Activated T-cell treated with anti-CD3 and anti-CD28 coated beads for 4 hours (primary cell): ENCODE data around the gene NEK5.
"Not testable (repeated sequence)": the region's sequence is repeated elsewhere in the genome, so short reads cannot be mapped to it uniquely, and the experiment has no call there.

ENCODE experiments used
- DNase-seq: peaks from one replicate; pipeline ENCODE4 v3.0.0-alpha.2; 2020

NEK5 gene

DNA sequence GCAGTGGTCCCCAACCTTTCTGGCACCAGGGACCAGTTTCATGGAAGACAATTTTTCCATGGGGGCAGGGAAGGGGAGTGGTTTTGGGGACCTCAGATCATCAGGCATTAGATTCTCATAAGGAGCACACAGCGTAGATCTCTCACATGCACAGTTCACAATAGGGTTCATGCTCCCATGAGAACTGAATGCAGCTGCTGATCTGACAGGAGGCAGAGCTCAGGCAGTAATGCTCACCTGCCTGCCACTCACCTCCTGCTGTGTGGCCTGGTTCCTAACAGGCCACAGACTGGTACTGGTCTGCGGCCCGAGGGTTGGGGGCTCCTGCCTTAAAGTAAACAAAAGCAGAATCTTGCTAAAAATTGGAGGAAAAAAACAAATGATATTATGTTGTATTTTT lies 67.8 kb downstream of the NEK5 start:
- not testable (repeated sequence) for DNase-seq

DNA sequence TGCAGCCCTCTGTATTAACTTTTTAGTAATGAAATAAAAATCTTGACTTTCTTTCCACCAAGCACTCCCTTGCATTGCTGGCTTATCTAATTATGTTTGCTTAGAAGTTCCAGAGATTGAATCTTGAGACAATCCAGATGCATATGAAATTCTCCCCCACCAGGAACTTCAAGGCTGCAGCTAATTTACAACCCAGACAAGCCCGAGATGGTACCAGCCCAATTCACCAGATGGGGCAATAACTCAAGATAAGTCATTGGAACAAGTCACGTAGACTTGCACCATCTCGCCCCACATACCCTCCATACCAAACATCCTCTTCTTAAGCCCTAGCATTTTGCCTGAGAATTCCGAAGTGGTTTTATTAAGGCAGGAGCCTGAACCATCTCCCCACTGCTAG lies 75.4 kb downstream of the NEK5 start:
- no peak for DNase-seq

DNA sequence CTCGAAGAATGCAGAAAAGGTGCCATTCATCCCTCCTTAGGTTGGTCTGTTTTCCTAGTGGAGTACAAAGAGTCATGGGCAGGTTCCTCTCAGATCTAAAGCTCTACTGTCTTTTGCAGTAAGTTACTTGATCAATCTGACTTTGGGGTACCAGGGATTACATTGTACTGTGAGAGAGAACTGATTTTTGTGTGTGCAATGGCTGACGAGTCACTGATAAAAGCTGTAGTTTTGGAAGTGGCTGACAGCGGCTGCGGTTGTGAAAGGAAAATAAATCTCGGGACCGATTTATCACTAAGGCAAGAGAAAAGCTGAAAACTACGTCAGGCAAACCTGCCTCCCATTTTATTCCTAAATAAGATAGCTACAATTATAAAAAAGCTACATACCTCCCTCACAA lies 77.5 kb downstream of the NEK5 start:
- no peak for DNase-seq

DNA sequence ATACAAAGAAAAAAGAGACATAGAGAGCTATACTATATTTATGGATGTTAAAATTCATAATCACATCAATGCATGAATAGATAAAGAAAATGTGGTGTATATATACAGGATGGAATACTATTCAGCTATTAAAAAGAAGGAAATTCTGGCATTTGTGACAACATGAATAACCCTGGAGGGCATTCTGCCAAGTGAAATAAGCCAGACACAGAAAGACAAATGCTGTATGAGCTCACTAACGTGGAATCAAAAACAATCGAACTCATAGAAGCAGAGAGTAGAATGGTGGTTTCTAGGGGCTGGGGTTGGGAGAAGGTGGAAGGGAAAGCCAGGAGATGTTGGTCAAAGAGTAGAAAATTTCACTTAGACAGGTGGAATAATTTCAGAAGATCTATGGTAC lies 80.4 kb downstream of the NEK5 start:
- DNase-seq: no peak

DNA sequence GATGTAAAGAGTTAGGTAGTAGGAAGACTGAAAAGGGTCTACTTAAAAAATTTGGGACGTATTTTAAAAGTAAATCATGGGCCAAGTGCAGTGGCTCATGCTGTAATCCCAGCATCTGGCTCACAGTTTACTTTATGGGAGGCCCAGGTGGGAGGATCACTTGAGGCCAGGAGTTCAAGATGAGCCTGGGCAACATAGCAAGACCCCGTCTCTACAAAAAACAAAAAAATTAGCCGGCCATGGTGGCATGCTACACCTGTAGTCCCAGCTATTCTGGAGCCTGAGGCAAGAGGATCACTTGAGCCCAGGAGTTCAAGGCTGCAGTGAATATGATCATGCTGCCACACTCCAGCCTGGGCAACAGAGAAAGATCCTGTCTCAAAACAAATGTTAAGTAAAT lies 81.4 kb downstream of the NEK5 start:
- DNase-seq: no peak

DNA sequence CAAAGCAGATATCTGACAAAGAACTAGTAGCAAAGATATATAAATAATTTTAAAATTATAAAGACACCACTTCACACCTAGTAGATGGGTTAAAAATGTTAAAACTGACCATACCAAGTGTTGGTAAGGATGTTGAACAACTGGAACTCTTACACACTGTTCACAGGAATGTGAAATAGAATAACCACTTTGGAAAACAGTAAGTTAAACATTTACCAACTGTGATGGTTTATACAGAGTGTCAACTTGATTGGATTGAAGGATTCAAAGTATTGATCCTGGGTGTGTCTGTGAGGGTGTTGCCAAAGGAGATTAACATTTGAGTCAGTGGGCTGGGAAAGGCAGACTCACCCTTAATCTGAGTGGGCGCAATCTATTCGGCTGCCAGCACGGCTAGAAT lies 85.2 kb downstream of the NEK5 start:
- no peak for DNase-seq

DNA sequence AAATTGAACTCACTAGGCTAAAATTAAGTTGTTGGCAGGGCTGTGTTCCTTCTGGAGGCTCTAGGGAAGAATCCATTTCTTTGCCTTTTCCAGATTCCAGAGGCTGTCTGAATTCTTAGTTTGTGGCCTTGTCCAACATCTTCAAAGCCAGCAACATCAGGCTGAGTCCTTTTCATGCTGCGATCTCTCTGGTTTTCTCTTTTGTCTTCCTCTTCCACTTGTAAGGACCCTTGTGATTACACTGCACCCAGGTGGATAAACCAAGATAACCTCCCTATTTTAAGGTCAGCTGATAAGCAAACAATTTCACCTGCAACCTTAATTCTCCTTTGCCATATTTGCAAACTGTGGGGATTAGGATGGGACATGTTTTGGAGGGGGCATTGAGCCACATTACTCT lies 92.8 kb downstream of the NEK5 start:
- DNase-seq: no peak

DNA sequence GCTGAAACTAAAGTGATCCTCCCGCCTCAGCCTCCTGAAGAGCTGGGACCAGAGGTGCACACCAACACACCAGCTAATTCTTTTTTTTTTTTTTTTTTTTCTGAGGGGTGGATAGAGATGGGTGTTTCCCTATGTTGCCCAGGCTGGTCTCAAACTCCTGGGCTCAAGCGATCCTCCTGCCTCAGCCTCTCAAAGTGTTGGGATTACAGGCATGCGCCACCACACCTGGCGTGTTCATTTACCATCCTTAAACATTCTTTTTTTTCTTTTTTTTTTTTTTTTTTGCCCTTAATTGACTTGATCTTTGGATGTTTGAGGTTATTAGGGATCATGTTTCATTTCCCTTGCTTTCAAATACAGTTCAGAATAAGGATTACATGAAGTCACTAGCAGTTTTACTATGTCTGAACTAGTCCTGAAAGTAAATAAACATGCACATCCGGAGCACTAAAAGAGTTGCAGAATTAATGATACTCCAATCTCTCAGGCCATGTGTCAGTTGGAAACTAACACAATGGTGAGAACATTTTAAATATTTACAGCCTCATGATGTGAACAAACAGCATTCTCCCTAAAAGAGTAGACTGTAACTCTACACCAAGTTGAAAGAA lies 94.2 kb downstream of the NEK5 start:
- DNase-seq: no peak

DNA sequence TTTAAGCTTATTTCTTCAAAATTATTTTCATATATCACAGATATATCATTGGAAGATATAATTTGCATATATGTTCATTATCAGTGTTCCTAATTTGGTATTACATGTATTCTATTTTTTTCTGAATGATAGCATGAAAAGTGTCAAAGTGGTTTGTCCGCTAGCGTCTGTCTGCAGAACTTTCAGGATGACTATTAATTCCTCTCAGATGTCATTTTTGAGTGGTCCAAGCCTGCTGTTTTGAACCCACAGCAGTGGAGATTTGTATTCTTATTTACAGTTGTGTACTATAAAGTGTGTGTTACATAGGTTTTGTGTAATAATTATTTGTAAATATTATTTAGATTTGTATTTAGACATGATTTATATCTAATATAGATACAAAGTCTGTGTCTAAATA lies 95.8 kb downstream of the NEK5 start:
- no peak for DNase-seq

DNA sequence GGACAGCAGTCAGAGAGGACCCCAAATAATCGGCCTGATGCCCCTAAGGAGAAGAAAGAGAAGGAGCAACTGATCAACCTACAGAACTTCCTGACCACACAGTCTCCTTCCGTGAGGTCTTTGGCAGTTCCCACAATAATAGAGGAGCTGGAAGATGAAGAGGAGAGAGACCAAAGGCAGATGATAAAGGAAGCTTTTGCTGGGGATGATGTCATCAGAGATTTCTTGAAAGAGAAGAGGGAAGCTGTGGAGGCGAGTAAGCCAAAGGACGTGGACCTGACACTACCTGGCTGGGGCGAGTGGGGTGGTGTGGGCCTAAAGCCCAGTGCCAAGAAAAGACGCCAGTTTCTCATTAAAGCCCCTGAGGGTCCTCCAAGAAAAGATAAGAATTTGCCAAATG lies 98.5 kb downstream of the NEK5 start:
- not testable (repeated sequence) for DNase-seq

DNA sequence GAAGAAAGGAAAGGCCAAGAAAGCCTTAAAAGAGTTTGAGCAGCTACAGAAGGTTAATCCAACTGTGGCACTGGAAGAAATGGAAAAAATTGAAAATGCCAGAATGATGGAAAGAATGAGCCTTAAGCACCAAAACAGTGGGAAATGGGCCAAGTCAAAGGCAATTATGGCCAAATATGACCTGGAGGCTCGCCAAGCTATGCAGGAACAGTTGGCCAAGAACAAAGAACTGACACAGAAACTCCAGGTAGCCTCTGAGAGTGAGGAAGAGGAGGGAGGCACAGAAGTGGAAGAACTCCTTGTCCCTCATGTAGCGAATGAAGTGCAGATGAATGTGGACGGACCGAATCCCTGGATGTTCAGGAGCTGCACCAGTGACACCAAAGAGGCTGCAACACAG lies 99.3 kb downstream of the NEK5 start:
- no peak for DNase-seq

DNA sequence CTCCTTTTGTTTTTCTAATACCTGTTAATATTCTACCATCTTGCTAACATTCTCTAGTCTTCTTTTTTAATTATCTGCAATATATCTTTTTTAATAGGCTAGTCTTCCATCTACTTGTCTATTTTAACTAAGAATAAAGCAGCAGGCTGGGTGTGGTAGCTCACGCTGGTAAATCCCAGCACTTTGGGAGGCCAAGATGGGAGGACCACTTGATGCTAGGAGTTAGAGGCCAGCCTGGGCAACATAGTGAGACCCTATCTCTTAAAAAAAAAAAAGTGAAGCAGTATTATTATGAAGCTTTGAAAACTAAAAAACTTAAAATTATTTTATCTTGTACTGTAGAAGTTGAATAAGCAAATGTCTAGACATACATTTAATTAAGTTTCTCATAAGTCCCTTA lies 101.0 kb downstream of the NEK5 start:
- DNase-seq: no peak

DNA sequence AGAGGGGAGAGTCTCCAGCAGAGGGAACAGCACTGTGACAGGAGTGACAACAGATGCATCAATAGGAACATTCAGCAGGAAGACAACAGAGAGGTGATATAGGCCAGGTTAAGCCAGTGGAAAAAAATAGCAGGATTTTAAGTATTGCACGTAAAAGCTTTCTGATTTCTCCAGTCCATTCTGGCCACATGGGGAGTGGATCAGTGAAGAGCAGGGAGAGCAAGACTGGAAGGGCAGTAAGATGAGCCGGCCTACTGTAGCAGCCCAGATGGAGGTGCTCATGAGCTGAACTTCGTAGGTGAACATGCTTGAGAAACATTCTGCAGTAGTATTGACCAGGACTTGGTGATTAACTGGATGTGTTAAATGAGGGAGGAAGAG lies 102.6 kb downstream of the NEK5 start:
- DNase-seq: no peak

DNA sequence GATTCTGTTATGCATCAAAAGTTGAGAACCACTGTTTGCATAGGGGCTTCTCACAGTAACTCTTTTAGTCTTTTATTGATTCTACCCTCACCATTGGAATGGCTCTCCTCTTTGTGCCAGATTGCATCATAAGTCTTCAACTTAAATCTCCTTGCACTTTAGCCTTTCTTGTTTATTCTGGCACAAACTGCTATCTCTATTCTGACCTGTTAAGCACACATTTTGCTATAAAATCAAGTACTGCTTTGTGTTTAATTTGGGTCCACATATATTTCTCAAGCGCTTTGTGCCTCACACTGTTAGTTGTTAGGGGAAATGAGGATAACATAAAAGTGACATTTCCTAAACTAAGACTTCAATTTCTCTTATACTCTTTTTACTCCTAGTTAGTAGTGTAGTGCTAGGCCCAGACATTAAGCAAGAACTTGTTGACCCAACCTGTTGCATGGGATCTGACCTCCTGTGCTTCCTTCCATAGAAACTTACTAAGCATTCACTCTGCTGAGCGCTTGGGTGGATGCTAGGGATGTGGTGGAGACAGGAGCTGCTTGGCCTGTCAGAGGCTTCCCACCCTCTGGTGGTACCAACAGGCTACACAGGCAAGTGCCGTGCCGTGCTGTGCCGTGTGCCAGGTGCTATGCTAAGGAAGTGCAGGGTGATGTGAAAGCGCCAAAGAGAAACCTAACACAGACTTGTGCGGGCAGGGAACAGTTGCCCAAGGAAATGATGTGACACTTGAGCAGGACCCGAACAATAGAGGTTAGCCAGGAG lies 103.2 kb downstream of the NEK5 start:
- DNase-seq: no peak

DNA sequence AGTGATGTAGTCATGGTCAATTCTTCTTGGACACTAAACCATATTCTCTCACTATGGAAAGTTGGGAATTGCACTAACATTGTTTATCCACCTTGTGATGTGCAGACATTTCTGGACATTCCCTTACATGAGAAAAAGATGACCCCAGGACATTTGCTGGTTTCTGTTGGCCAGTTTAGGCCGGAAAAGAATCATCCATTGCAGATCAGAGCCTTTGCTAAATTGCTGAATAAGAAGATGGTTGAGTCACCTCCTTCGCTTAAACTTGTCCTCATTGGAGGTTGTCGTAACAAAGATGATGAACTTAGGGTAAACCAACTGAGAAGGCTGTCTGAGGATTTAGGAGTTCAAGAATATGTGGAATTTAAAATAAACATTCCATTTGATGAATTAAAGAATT lies 104.4 kb downstream of the NEK5 start, which contains the start of gene UTP14C:
TSS of gene UTP14C (plus strand) at position 211 of the 400 bp plus-strand sequence. CDS start 4,114 bp downstream, outside the sequence.
- DNase-seq: no peak

DNA sequence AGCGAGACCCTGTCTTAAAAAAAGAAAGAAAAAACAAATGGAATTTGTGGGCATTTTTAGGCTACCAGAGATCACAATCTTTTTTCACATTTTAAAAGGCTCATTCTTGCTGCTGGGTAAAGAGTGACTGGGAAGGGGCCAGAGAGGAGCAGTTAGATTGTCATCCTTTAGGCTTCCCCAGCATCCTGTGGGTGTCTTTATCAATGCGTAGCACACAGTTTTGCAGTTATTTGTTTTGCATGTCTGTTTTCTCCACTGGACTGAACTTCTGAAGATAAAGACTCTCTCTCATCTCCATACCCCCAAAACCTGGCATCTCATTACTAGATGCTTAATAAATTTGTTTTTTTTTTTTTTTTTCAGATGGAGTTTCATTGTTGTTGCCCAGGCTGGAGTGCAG lies 106.5 kb downstream of the NEK5 start:
- no peak for DNase-seq

DNA sequence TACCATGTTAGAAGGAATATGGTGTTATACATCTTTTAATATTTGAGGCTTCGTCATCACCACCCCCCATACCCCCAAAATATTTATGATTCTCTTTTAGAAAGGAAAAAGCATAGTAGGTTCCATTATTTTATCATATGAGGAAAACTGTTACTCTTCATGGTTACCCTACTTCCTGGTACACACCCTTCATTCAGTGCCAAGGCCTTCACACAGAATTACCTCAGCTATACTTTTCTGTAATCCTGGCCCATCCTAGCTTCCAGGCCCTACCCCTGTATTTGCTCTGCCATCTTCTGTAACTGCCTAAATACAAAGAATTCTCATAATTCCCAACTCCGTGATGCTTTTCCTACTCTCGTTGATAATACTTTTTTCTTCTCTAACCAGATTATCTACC lies 108.7 kb downstream of the NEK5 start:
- no peak for DNase-seq

DNA sequence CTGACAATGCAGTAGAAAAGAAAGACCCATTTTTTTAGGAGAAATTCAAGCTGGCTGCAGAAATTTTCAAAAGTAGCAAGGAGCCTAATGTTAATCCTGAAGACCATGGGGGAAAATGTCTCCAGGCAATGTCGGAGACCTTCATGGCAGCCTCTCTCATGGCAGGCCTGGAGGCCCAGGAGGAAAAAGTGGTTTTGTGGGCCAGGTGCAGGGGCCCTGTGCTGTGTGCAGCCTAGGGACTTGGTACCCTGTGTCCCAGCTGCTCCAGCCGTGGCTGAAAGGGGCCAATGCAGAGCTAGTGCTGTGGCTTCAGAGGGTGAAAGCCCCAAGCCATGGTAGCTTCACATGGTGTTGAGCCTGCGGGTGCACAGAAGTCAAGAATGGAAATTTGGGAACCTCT lies 112.6 kb downstream of the NEK5 start:
- DNase-seq: no peak

DNA sequence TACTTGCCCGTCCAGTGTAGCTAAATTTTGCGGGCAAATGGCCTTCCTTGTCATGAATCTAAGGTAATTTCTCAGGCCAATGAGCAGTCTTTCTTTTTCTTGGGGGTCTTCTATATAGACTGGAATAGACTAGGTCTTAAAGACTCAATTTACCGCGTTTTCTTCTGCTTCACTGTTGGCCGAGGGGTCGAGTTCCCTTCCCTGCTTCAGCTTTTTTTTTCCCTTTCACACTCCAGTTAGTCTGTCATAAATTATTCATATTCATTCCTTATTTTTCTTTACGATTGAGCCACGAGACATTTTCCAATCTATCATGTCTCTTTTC lies 116.4 kb downstream of the NEK5 start:
- DNase-seq: no peak

DNA sequence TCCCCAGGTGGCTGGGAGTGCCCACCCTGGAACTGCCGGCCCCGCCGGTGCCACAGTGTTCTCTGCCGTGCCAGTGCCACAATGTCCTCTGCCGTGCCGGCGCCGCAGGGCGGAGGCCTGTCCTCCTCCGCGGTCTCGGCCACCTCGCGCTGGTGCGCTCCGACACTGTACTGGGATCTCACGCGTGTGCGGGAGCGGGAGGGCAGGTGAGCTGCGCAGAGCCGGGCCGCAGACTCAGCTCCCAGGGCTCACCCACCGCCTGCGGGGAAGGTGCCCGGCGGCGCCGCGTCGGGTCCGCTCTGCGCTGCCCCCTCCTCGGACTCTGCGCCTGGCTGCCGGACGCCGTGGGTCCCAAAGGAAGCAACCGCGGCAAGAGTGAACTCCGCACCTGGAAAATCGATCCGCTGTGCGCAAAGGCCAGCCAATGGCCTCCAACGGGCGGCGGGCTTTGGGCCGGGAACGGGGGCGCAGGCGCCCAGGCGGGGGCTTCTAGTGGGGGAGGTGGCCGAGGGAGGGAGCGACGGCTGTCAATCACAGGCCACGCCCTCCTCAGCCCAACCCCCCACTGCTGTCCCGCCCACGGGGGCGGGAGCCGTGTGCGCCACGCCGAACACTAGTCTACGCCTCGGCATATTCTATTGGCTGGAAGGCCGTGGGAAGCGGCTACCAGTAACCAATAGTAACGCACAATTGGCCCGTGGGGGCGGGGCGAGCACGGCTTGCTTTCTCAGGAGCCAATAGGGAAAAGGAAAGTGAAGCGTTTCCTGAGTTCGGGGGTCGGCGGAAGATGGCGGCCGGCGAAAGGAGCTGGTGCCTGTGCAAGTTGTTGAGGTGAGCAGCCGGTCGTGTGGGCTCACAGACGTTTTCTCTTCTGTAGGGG lies 117.0 kb downstream of the NEK5 start, which contains the start of gene ALG11:
TSS of gene ALG11 (plus strand) at position 767 of the 880 bp plus-strand sequence. CDS start at position 788, 21 bp downstream.
- DNase-seq: peak; percentile 100

DNA sequence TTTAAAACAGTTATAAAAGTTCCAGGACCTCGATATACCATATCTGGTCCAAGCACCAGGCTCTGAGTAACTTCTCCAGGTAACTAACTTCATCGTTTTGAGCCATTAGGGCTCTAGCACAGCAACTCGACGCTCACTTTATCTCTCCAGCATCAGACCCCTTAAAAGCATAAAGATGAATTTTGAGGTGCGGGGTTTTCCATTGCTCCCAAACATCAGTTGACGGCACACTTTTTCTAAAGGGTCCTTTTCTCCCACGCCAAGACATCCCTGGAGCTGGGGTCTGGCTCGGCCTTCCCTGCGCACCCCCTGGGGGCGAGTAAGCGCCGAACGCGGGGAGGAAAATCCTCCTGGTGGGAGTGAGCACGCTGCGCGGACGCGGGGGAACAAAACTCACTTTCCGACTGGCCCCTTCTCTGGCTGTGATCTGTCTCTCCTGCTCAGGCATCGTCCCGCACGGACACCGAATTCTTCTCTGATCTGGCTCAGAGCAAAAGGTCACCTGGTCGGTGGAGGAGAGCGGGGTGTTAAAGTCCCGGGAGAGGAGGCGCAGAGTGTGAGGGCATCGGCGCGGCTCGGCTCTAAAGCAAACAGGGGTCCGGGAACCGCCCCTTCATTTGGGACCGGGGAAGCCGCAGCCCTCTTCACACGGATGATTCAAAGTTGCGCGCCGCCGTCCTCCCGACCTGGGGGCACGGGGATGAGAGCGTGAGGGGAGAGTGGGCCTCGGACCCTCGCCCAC lies 117.8 kb downstream of the NEK5 start, which contains the start of gene ATP7B:
TSS of gene ATP7B (minus strand) at position 561 of the 742 bp plus-strand sequence. CDS start at position 448, 113 bp downstream.
- no peak for DNase-seq

DNA sequence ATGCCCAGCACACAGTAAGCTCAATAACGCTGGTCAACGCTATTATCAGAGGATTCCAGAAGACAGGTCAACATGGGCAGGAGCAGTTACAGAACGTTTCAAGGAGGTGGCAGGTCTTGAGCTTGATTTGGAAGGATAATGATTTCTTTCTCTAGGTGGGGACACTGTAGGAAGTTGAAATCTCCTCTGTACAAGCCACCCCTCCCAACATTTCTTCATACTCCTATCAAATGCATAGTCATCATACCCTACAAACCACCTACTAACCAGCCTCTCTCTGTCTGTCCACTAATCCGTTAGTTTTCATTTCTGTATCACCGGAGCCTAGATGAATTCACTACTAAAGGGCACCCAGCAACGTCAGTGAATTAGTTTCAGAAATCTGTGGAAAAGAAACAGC lies 118.9 kb downstream of the NEK5 start:
- DNase-seq: no peak
